LNCAP (cell line): ENCODE data around the gene HEMGN.

Source experiments
- CTCF ChIP-seq: fragments of 450-650 bp; IDR thresholded peaks from 2 replicates; pipeline ENCODE4 v1.5.1; 2017; ENCODE audit warnings: mild to moderate bottlenecking

HEMGN gene

GRCh38 chr9:97940741-97941140 is 2.8 kb upstream of the HEMGN start:
- no peak for TF ChIP-seq CTCF

- no peak for TF ChIP-seq CTCF
Observed at GRCh38 chr9:97940233-97940632, 2.3 kb upstream of the HEMGN start.

- TF ChIP-seq CTCF: no peak
Observed at GRCh38 chr9:97936998-97937397, 974 bp downstream of the HEMGN start.

- no peak for TF ChIP-seq CTCF
Observed at GRCh38 chr9:97935276-97935675, 2.7 kb downstream of the HEMGN start.

GRCh38 chr9:97934321-97935115 is 3.5 kb downstream of the HEMGN start:
- TF ChIP-seq CTCF: no peak

GRCh38 chr9:97933297-97933998 is 4.5 kb downstream of the HEMGN start:
- TF ChIP-seq CTCF: no peak

- TF ChIP-seq CTCF: no peak
Observed at GRCh38 chr9:97930972-97931371, 7.0 kb downstream of the HEMGN start.
